ENCODE measurements around the gene DNAJA4. TPM values are rescaled to one million over a fixed set of nuclear protein-coding genes. Genes with fewer than 3 reads are reported as not detected.
A peak's percentile ranks its signal among the peaks of the same experiment; 100 is the strongest.

Gene DNAJA4
- total and polyA plus RNA-seq, 2 of the 8 experiments (the other 6 are each of a cell fraction or from before 2014, with no cell fraction given), result 3.6 to 6.2 TPM

DNA sequence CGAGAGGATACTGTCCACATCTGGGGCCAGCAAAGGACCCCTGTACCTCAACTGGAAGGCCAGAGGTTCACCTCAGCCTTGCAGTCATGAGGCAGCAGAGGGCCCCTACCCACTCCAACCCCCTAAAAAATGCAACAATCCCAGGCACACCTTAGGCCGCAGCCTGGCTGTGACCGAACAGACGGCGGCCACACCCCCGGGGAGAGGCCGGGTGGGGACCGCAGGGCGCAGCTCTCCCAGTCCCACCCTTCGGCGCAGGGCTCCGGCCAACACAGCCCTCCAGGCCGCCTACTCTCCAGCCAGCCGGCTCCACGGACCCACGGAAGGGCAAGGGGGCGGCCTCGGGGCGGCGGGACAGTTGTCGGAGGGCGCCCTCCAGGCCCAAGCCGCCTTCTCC, 457 bp upstream of the DNAJA4 start:
- Histone ChIP-seq H4K20me1 (replicated peaks in 1 of 2; ENCODE audit: control insufficient read depth in 1 of 2, insufficient read depth in 2 of 2, low read length in 2 of 2) (no peaks in the 10 kb centered on the region), H2BK5ac (ENCODE audit: low read depth, low read length) (no peak overlapping the region), H2AFZ (ENCODE audit: low read length) (peak overlapping the region; percentile 73; the same call in 1 of the 2 replicates), H2BK15ac (ENCODE audit: low read length) (no peak overlapping the region), H3K4me3 (ENCODE audit: extremely low read depth in 1 of 4, insufficient read depth in 2 of 4, low read depth in 3 of 4, low read length in 4 of 4) (peak overlapping the region; percentile 29 to 59 (median 32); a peak in 5 of 8 replicates), H2BK20ac (ENCODE audit: low read length) (no peak overlapping the region), H3K9ac (replicated peaks in 1 of 4; ENCODE audit: extremely low read depth in 1 of 4, low read depth in 3 of 4, low read length in 3 of 4) (peak overlapping the region in 1 of 4 experiments; percentile 46; a peak in 1 of 7 replicates), H3K9me3 (ENCODE audit: insufficient read depth in 2 of 2, low read depth in 1 of 2, low read length in 1 of 2) (no peaks in the 10 kb centered on the region), H3K23ac (ENCODE audit: insufficient read length) (no peak overlapping the region), H4K5ac (ENCODE audit: insufficient read length, low read depth, low read length) (no peak overlapping the region), H4K8ac (ENCODE audit: extremely low read depth, insufficient read depth, low read length) (peak overlapping the region; percentile 83), H3K23me2 (ENCODE audit: low read depth, low read length) (no peaks in the 10 kb centered on the region; the same call in 1 of the 2 replicates), H3K18ac (ENCODE audit: extremely low read depth, low read length) (no peak overlapping the region), H3K4ac (replicated peaks; ENCODE audit: insufficient read length, low read depth, low read length) (no peak overlapping the region), H2BK120ac (replicated peaks; ENCODE audit: low read depth, low read length) (no peak overlapping the region), H3K14ac (ENCODE audit: insufficient read length) (no peak overlapping the region), H3K4me2 (ENCODE audit: insufficient read depth in 1 of 2, low read depth in 2 of 2, low read length in 2 of 2) (peak overlapping the region; percentile 41 to 55), H3K79me2 (ENCODE audit: control insufficient read depth in 1 of 2, insufficient read depth in 2 of 2, low read length in 2 of 2) (no peaks in the 10 kb centered on the region), H3K27me3 (replicated peaks in 1 of 4; ENCODE audit: control insufficient read depth in 3 of 4, extremely low read depth in 1 of 4, insufficient read depth in 3 of 4, low read length in 3 of 4) (peaks cover 0 to 19% (median 10%) of the 10 kb centered on the region in 4 experiments; a peak in 4 of 7 replicates), H3K27ac (ENCODE audit: low read depth, low read length) (no peak overlapping the region), H3K56ac (replicated peaks; ENCODE audit: insufficient read length, low read depth, low read length) (no peak overlapping the region), H3K36me3 (ENCODE audit: control insufficient read depth in 2 of 4, insufficient read depth in 4 of 4, low read length in 3 of 4) (no peaks in the 10 kb centered on the region), H3K79me1 (ENCODE audit: low read depth, low read length) (no peaks in the 10 kb centered on the region), H2AK5ac (ENCODE audit: low read depth, low read length) (no peak overlapping the region), H2BK12ac (ENCODE audit: low read depth, low read length) (no peak overlapping the region), H3K4me1 (replicated peaks in 1 of 4; ENCODE audit: control insufficient read depth in 3 of 4, insufficient read depth in 4 of 4, low read length in 3 of 4) (0 out of 7 replicates have a peak, but pooled peaks cover 0 to 3% (median 0%) of the 10 kb centered on the region in 4 experiments), H4K91ac (replicated peaks; ENCODE audit: insufficient read length, low read length) (no peak overlapping the region)
- ChIA-PET CTCF (ENCODE audit: partially characterized antibody) (interaction anchor here (1.1 to 7.7 kb wide), 2 partner anchors 23 to 41 kb away, joined by 3 to 48 read pairs; no protein-coding TSS in a partner anchor), POLR2A (ENCODE audit: partially characterized antibody) (interaction anchor here (1.2 to 2.7 kb wide), 5 partner anchors 9 to 302 kb away, joined by 3 to 8 read pairs (median 6); partner anchors contain the start of genes CHRNA5, IREB2 and SKIC8)
- DNase-seq (ENCODE audit: low read depth in 1 of 2, low spot score in 2 of 2), result no peak
- 79% methylated on average over 18 of the region's 23 CpGs; no CpG with 5 or more reads in 1 of the 2 experiments for WGBS, 2 experiments (ENCODE audit: extremely low coverage in 1 of 2, insufficient coverage in 1 of 2, insufficient read length in 1 of 2, insufficient replicate concordance in 2 of 2, low coverage in 1 of 2, low lambda C conversion rate in 2 of 2, missing lambda C conversion rate in 1 of 2)
- no peak for FAIRE-seq
- TF ChIP-seq FOSL1 (IDR thresholded peaks at IDR 0.05; ENCODE audit: insufficient read depth, low read depth, low read length) (no peak), TBP (IDR thresholded peaks at IDR 0.05; ENCODE audit: low read depth, low read length) (no peak), SIX5 (IDR thresholded peaks at IDR 0.05; ENCODE audit: low read depth, low read length) (no peak), RAD21 (IDR thresholded peaks at IDR 0.05 in 1 of 2, conservative IDR thresholded peaks at IDR 0.05 in 1 of 2; ENCODE audit: low read depth in 2 of 2, low read length in 2 of 2) (no peak), BCL11A (IDR thresholded peaks at IDR 0.05; ENCODE audit: low read depth in 2 of 2, low read length in 2 of 2) (no peak), CHD1 (IDR thresholded peaks at IDR 0.05; ENCODE audit: low read depth, low read length) (no peak), BRCA1 (IDR thresholded peaks at IDR 0.05; ENCODE audit: low read depth, low read length) (no peak), CHD2 (IDR thresholded peaks at IDR 0.05; ENCODE audit: low read length) (no peak), SRF (IDR thresholded peaks at IDR 0.05; ENCODE audit: low read depth, low read length) (no peak), NRF1 (IDR thresholded peaks at IDR 0.05; ENCODE audit: low read depth, low read length) (no peak), E2F6 (IDR thresholded peaks at IDR 0.05) (no peak), EP300 (IDR thresholded peaks at IDR 0.05; ENCODE audit: borderline replicate concordance in 1 of 2, low read depth in 2 of 2, low read length in 2 of 2) (no peak), SIN3A (conservative IDR thresholded peaks at IDR 0.05 in 1 of 2, IDR thresholded peaks at IDR 0.05 in 1 of 2; ENCODE audit: low read depth in 1 of 2, low read length in 2 of 2) (no peak)
